Fibroblast of skin of scalp (primary cell): Measurements from ENCODE around the gene DCHS2.
"Not testable (repeated sequence)": the region's sequence is repeated elsewhere in the genome, so short reads cannot be mapped to it uniquely, and the experiment has no call there.

Experiments
- DNase-seq: peaks from one replicate; pipeline ENCODE4 v3.0.0-alpha.2; 2013

Gene DCHS2

DNA sequence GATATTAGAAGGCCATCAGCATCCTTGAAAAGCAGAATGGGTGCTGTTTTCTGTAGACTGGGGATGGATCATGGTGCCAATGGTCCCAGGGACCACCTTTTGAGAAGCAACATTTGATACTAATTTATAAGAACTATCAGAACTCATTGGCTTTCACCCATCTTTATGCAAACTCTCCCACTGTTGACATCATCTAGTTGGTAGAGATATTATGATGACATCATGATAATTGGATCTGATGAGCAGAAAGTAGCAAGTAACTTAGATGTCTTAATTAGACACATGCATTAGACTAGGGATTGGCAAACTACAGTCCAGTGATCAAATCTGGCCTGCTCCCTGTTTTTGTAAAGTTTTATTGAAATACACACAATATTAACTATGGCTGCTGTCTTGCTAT lies 181.0 kb downstream of the DCHS2 start:
- no peak for DNase-seq

DNA sequence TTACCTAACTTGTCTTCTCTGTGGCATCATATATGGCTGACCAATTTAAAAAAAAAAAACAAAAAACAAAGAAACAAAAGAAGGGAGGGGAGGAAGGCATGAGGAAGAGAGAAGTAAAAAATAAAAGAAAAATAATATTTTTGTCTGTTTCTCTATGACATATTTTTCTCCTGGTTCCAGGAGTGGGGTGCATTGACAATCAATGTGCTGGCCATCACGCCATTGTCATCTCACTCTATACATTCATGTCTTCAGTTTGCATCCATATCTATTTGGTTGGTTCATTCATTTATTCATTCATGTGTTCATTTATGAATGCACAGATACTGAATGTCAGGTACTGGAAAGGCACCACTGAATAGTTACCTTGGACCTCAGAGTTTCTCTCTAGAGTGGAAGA lies 183.4 kb downstream of the DCHS2 start:
- DNase-seq: no peak

DNA sequence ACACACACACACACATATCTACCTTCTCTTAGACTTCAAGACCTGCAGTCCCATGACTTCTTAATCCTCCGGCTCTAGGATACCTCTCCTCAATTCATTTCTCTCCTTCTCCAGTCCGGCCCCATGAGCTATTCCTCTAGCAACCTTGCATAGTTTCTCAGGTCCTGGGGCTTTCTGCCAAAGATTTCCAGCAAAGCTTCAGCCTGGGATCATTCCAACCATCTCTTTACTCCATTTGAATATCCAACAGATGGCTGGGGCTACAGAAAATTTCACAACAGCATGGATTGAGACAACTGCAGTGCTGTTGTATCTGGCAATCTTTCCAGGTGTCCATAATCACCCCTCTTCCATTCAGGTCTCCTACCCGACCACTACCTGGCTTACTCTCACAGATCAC lies 184.1 kb downstream of the DCHS2 start:
- DNase-seq: no peak

DNA sequence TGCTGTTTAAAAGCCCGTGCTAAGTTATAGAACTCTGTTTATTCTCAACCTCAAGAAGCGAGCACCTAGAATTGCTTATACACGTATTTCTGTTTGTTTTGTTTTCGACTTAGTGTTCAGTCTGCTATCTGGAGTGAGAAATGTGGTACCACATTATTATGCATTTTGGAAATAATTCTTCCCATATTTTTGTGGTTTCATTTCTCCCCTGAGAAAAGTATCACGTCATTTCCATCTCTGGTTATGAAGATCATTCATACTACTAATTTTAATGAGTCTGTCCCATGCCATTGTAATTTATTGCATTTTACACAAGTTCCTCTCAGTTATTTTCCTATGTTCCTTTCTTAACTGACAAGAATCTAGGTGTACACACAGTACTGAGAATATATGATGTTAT lies 186.0 kb downstream of the DCHS2 start:
- peak; percentile 66 for DNase-seq

DNA sequence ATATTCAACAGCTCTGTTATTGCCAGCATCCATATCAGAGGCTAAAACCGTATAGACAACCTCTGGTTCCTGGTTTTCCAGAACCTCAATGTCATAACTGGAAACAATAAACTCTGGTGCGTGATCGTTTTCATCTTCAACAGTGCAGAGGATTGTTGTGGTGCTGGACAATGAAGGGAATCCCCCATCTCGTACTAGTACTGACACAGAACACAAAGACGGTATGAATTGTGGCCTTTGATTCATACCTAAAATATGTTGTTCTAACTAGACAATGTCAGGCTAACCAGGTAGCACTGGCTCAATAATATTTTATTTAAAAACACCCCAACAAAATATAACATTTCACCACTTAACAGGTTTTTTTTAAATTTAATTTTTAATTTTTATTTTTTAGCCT lies 186.9 kb downstream of the DCHS2 start:
- DNase-seq: no peak

DNA sequence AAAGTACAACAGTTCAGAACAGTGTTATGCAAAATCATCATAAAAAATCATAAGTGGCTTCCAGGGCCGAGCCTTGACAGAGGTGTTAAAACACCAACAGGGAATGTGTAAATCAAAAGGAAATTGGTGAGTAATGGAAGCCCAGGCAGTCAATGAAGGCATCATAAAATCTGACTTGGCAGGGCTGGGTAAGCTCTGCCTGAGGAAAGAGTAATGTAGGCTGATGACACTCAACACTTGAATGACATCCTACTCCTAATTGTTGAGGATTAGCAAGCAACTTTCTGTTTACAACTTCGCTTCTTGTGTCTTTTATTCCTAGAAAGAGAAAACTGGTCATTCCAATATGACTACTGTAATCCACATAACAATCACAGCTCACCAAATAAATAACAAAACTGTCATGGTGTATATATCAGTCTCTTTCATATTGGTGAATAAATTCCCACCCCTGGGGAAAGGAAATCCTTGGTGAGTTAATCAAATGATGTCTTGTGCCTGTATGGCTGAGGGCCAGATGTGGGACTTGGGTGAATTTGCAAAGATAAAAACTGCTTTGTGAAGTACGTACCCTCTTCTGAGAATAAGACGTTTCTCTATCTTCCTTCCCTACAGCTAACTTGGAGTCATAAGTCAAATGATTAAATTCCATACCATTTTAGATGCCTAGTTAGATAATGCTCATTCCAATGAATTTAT lies 196.8 kb downstream of the DCHS2 start:
- DNase-seq: no peak

DNA sequence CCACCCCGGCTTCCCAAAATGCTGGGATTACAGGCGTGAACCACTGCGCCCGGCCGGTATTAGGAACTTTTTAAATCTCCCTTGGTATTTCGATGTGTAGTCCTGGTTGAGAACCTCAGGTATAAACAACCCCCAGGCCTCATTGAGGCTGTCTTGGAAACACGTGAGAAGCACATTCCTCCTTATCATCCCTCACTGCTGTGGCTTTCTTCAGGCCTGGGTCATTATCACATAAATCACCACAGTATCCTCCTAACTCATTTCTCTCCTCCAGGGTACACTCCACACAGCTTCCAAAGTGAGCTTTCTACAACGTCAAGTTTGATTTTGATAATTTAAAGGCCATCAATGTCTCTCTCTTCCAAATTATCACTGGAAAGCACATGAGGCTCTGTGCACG lies 198.2 kb downstream of the DCHS2 start:
- no peak for DNase-seq

DNA sequence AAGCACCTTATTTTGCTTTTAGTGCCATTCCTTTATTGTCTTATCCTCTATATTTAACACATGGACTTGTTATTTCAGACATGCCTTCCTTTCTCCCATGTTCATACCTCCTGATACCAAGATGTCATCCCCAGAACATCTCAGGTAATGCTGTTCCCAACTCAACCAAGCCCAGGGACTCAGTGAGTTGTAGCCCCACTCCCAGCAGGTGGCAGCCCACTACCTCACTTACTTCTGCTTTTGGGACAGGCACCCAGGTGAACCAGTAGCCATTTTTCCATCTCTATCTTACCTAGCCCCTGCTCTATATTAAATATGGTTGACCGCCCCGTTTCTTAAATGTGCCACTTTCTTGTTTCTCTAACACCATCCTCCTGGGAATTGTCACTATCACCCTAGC lies 199.0 kb downstream of the DCHS2 start:
- DNase-seq: no peak

DNA sequence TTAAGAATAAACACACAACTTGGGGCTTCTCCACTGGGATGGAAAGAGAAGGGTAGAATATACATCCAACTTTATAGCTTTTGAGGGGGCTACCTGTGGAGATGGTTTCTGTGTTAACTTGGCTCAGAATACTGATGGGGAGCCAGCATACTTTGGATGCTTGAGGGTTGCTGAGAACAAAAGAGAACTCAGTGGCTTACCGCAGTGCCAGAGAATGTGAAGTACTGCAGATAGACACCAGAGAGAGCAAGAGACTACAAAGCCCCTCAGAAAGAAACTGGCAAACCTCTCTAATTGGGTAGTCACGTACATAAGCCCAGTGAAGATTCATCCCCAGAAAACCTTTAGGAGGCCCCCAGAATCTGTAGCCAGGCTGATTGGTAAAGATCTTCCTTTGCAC lies 214.4 kb downstream of the DCHS2 start:
- DNase-seq: peak; percentile 16

DNA sequence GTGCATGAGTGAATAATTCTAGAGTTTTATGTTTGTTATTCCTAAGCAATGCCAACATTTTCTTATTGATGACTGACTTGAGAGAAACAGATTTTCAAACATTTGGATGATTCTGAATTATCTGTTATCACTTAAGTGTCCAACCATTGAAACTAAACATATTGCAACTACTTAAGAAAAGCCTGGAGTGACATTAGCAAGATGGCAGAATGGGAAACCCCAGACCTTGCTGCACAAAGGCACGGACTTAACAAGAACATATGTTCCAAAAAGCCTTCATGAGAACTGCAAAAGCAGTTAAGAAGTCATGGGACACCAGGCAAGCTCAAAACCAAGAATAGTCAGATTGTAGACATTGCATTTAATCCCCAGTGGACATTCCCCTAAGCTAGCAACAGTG lies 215.1 kb downstream of the DCHS2 start:
- DNase-seq: no peak

DNA sequence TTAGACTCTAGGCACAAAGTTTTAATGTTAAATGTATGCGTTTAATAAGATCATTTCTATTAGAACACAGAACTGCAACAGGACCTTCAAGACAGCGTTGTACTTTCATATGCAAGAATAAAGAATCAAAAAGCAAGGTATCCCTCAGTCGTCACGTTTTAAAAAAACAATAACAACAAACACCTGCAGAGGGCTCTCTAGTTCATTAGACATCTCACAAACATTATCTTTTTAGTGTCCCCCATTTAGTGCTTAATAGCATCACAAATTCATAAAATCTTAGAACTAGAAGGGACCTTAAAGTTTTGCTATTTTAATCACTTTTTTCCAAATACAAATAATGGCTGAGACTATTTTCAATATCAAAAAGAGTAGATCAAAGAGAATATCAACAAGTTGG lies 236.6 kb downstream of the DCHS2 start:
- DNase-seq: no peak

DNA sequence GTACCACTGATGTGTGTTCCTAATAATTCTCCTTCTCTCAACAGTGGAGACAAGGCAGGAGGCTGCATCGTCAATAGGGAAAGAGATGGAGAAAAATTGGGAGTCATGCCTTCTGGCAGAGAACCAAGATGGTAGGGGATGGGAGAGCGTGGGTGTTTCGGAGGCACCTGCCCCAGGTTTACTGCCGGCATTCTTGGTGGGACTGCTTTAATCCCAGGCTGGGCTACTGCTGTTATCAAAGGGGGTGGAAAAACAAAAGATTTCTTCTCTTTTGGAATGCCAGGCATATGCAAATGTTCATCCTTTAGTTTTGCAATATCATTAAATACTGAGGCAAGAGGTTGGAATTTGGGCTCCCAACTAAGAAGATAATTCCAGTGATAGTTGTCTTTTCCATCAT lies 257.0 kb downstream of the DCHS2 start:
- DNase-seq: no peak

DNA sequence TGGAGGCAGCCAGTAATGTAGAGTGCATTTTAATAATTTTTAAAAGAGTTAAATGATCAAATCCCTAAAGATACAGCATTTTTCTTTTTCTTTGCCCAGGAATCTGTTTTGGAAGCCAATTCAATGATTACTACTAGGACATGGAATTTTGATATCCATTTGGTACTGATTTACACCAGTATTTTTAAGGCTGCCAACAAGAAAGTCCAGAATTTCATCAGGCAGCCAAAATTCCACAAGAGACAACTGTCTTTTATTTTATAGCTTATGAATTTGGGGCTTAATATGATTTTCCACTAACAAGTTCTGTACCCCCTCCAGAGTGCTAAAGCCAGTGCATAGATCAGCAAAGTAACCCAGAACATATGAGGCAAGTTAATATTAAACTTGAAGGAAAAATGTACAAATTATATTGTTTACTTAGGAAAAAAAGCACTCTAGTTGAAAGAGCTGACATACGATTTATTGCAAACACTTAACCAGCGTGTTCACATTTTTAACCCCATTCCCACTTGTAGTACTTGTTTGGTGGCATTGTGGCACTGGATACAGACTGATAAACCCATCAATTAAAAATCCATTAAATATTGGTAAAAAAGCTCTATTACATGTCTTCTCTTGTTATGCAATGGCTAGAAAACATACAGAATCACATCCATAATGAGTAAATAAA lies 259.7 kb downstream of the DCHS2 start:
- DNase-seq: peak; percentile 31

DNA sequence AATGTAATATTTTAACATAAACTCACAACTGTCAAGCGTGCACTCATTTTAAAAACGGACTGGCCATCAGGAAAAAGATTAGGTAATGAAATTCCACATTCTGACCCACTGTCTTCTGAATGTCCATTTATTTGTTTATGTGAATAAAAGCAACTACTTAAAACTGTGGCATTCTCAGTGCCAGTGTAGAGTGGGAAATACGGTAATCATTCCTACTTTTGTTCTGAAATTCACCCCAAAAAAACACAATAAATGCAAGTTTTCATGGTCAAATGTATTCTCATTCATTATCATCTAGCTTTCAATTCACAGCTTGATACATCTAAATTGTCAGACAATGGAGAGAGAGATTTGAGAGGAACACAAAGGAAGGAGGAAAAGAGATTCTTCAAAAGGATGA lies 260.9 kb downstream of the DCHS2 start:
- no peak for DNase-seq

DNA sequence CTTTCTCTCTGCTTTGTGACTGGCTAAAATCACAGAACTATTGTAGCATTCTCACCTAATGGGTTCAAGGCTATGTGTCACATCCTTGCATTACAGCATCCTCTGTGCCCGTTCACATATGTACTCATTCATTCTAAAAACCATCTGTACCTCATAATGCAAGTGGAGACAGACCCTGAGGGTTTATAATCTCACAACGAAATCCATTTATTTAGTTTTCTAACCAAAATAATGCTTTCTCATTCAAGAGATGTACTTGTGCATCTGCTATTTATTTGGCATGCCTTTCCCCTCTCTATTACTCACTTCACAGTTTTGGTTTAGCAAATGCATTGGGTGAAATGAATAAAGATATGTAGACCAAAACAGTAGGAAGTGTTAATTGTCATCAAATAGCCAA lies 261.5 kb downstream of the DCHS2 start:
- DNase-seq: no peak

DNA sequence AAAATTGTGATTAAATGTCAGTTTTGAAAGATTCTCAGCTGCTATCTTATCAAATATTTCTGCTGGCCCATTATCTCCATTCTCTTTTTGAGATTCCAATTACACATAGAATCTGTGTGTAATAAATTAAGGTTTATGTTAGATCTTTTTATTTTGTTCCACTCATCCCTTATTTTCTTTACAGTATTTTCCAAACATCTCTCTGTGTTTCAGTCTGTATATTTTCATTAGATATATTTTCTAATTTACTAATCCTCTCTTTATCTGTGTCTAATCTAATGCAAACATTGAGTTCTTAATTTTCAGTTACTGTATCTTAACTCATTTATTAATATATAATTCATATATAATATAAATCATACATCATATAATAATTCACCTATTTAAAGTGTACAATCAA lies 268.7 kb downstream of the DCHS2 start:
- no peak for DNase-seq

DNA sequence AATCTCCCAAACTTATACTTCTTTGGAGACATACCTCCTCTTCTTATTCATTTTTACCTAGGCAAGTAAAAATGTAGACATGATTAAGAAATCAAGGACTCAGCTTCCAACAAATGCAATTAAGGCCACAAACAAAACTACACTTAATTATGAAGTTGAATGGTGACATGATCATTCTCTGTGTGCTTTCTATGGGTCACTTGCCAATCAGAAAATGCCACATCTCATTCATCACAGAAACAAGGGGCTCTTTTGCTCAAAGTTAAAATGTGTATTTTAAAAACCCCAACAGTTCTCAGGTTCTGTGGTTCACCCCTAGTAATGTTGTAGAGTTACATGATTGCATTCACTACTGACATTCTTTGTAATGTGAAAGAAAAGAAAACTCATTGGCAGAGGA lies 273.5 kb downstream of the DCHS2 start:
- DNase-seq: no peak

DNA sequence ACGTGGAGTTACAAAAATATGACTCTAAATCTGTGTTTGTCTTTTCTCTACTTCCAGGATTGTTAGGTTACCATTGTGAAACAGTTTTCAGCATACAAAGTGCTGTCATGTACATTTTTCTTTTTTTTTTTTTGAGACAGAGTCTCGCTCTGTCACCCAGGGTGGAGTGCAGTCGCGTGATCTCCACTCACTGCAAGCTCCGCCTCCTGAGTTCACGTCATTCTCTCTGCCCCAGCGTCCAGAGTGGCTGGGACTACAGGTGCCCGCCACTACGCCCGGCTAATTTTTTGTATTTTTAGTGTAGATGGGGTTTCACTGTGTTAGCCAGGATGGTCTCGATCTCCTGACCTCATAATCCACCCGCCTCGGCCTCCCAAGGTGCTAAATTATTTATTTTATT lies 274.2 kb downstream of the DCHS2 start:
- DNase-seq: not testable (repeated sequence)

DNA sequence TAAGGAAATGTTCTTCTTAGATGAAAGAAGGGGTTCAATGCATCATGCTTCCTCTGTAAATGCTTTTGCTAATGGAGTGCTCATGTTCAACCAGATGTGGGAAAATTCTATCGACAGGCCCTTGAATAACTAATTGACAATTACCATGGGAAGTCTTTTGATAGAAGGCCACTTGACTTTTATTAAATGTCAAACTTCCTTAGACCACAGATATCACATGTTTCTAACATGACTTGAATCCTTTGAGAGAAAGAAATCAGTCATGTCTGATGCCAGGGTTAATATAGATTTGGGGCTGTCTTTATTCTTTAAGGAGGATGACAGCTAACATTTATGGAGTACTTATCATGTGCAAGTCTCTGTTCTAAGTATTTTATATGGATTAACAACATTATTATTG lies 280.1 kb downstream of the DCHS2 start:
- no peak for DNase-seq

DNA sequence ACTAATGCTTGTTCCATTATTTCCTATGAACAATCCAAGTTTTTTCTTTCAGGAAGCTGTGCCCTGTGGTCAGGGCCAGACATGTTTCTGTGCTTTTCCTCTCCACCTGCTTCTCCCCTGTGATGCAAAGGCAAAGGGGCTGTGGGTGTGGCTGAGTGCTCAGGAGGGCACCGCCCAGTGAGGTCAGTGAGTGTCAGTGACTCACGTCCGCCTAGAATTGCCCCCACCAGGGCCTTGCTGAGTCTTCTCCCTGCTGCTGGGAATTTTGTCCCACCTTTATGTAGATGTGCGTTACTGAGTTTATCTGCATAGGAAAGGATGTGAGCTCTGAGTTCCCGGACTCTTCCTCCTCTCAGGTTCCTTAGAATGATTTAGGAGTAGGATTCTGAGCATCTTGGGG lies 283.2 kb downstream of the DCHS2 start:
- no peak for DNase-seq

DNA sequence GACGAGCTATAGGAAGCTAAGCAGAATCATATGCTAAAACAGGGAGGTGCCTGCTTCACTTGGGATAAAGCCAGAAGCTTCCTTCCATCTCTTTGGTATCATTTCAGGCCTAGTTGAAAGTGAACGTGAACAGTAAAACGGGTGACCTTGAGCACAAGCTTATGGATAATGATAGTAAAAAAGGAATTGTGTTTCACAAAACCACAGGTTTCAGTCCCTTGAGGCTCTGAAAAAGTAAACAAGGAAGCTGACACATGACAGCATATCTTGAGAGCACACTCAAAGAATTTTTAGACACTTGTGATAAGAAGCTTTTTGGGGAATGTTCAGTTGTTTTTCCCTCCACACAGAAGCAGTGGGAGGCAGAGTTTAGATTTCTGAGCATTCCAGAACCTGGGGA lies 286.1 kb downstream of the DCHS2 start:
- DNase-seq: peak; percentile 35

DNA sequence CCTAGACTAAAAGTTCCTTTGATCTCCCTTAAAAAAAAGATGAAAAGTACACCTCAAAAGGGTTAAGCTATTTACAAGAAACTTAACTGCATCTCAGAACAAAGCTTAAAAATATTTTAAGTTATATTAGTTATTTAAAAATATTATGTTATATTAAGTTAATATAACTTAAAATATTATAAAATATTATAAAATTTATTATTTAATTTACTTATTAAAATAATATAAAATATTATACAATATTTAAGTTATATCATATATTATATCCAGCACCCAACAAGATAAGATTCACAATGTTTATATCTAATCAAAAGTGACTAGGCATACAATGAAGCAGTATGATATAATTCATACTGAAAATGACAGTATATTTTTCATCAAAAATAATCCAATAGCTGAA lies 296.9 kb downstream of the DCHS2 start:
- no peak for DNase-seq

DNA sequence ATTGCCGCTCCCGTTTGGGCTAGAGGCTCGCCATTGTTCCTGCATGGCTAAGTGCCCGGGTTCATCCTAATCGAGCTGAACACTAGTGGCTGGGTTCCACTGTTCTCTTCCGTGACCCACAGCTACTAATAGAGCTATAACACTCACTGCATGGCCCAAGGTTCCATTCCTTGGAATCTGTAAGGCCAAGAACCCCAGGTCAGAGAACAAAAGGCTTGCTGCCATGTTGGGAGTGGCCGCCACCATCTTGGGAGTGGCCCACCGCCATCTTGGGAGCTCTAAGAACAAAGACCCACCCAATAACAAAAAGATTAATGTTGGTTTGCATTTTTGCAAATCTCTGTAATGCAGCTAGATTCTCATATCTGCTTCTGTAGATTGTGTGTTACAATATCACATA lies 299.0 kb downstream of the DCHS2 start:
- no peak for DNase-seq

DNA sequence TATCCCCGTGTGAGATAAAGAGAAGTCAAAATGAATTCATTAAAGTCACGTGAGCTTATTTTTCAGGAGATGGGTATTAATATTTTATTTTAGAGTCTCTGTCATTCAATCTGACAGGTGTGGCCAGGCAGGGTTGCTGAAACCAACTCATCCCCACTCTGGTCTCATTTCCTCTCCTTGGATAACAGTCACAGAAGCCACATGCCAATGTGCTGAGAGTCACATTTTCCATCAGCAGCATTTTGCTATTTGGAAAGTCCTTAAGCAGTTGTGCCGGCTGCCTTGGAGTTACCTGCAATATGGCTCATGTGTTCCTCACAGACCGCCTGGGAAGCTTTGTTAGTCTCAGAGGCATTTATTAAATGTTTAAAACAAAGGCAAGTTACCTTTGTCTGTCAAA lies 302.3 kb downstream of the DCHS2 start:
- peak; percentile 39 for DNase-seq

DNA sequence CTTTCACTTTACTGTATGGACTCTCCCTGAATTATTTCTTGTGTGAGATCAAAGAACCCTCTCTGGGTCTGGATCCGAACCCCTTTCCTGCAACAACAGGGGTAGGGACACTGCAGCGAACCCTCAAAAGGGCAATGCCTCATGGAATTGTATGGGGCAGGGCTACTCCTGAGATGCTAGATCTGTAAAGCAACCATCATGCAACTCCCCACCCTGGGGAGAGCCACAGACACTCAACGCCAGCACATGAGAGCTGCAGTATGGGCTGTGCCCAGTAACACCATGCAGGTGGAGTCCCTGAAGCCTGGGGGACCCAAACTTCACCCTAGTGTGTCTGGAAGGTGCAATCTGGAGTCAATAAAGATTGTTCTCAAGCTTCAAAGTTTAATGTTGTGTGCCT lies 304.7 kb downstream of the DCHS2 start:
- no peak for DNase-seq
